Left lung (tissue), 10 donors: Measurements from ENCODE around the gene CPZ. TPM values are rescaled to one million over a fixed set of nuclear protein-coding genes. Genes with fewer than 3 reads are reported as not detected.

Experiments used
- ATAC-seq: fragments of 200-7000 bp; cut with Tn5 transposase; one replicate; pipeline ENCODE4 v1.9.1; 2020; ENCODE audit warnings: moderate library complexity
- DNase-seq, 4 donors: peaks; one replicate each; pipeline ENCODE4 v3.0.0-alpha.2; 2013 to 2020
- H3K27ac ChIP-seq, 2 donors: fragments of 200-600 bp; sonication (generic) in 1 of 2; one replicate each; pipeline versions ENCODE4 v1.5.0 to v1.8.0; 2020 to 2021
- H3K27me3 ChIP-seq, 2 donors: fragments of 200-600 bp; sonication (generic) in 1 of 2; one replicate each; pipeline versions ENCODE4 v1.5.0 to v1.8.0; 2020 to 2021
- H3K36me3 ChIP-seq, 2 donors: fragments of 200-600 bp; sonication (generic) in 1 of 2; one replicate each; pipeline versions ENCODE4 v1.5.0 to v1.8.0; 2020 to 2021
- H3K4me1 ChIP-seq, 2 donors: fragments of 200-600 bp; one replicate each; pipeline ENCODE4 v1.8.0; 2021
- H3K4me3 ChIP-seq, 2 donors: fragments of 200-600 bp; sonication (generic) in 1 of 2; one replicate each; pipeline versions ENCODE4 v1.5.0 to v1.8.0; 2020 to 2021; ENCODE audit warnings: mild to moderate bottlenecking in 1 of 2
- H3K9me3 ChIP-seq, 2 donors: fragments of 200-600 bp; sonication (generic) in 1 of 2; one replicate each; pipeline versions ENCODE4 v1.5.0 to v1.8.0; 2020 to 2021
- CTCF ChIP-seq, 2 donors: fragments of 200-600 bp; sonication (generic) in 1 of 2; IDR thresholded peaks; one replicate each; pipeline versions ENCODE4 v1.5.0 to v1.8.0; 2021; ENCODE audit warnings: antibody characterized with exemption in 2 of 2
- intact Hi-C, 2 donors: fragments of 100-400 bp; cut with DNase I; formaldehyde crosslinking; loops; one replicate each; pipeline versions ENCODE4 v1.11.2 to v1.14.2; 2022
- polyA plus RNA-seq, 6 donors: library from polyadenylated mRNA; unstranded; fragments of 120-200 nt; gene quantifications; one replicate each; pipeline ENCODE4 v1.2.1, GENCODE V29; 2013; ENCODE audit not compliant: insufficient read length in 6 of 6
- total RNA-seq, 2 donors: library from RNA; stranded (reverse); fragmentation: NEBNext Ultra II Directional; extraction: Animal tissue kit (Norgen Biotek cat#: 25700); gene quantifications; one replicate each; pipeline ENCODE4 v1.2.1, GENCODE V29; 2021
- donor health status: DM: no; HTN: yes; CAD: no.
- donor health status: DM: no; HTN: no; CAD: no.

The CPZ gene
- total and polyA plus RNA-seq, 8 donors, result 1.3 to 18.4 (median 3.2) TPM

- intact Hi-C loops, result no loop called here
- peaks cover 14 to 83% of the 10 kb centered on the region in 2 donors for H3K27me3 ChIP-seq
- H3K4me1 ChIP-seq, result peaks cover 0 to 7% of the 10 kb centered on the region in 2 donors
- DNase-seq (peak in 1 of 4 donors; percentile 54), ATAC-seq (no peak)
- TF ChIP-seq CTCF (IDR thresholded peaks at IDR 0.05), result no peak
- no peaks in the 10 kb centered on the region for H3K9me3 ChIP-seq
- H3K36me3 ChIP-seq, result no peaks in the 10 kb centered on the region
- no peak overlapping the region for H3K27ac ChIP-seq
- no peak overlapping the region for H3K4me3 ChIP-seq
These were observed 769 bp upstream of the CPZ start for GRCh38 chr4:8591626-8592365.

- DNase-seq (peak in 1 of 4 donors; percentile 65), ATAC-seq (no peak)
- H3K27ac ChIP-seq, result no peak overlapping the region
- peaks cover 0 to 7% of the 10 kb centered on the region in 2 donors for H3K4me1 ChIP-seq
- H3K27me3 ChIP-seq, result peaks cover 14 to 66% of the 10 kb centered on the region in 2 donors
- no peaks in the 10 kb centered on the region for H3K9me3 ChIP-seq
- intact Hi-C loops, result no loop called here
- no peak for TF ChIP-seq CTCF (IDR thresholded peaks at IDR 0.05)
- no peaks in the 10 kb centered on the region for H3K36me3 ChIP-seq
- H3K4me3 ChIP-seq, result peak overlapping the region; percentile 2 to 25
These were observed 915 bp downstream of the CPZ start for GRCh38 chr4:8593264-8594096.

DNA sequence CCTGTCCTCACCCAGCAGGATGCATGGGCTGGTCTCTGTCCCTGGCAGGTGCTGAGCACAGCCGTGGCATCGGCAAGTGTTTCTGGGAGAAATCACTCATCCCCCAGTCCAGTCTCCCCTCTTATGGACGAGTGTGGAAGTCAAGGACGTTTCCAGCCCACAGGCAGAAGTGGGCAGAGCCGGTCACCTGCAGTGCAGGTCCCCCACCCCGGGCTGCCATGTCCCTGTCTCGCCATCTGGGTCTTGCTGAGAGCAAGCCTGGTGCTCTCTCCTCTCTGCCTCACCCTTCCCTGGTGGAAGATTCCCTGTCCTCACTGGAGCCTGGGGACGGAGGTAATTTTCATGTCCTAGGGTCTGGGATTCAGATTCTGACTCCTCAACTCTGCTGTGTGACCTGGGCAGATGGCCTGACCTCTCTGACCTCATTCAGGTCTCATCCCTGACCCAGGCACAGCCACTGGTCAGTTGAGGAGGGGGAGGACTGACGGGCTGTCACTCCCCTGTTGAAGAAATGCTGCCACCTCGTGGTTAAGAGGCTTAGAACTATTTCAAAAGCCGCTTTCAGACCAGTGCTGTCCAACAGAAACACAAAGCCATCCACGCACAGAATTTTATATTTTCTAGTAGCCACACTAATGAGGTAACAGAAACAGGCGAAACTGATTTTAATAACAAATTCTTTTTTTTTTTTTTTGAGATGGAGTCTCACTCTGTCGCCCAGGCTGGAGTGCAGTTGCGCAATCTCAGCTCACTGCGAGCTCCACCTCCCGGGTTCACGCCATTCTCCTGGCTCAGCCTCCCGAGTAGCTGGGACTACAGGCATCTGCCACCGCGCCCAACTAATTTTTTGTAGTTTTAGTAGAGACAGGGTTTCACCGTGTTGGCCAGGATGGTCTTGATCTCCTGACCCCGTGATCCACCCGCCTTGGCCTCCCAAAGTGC, 1.8 kb downstream of the CPZ start:
- no peak overlapping the region for H3K27ac ChIP-seq
- intact Hi-C loops, result loop anchor here in 1 of 2 donors (5.0 kb wide), 1 partner anchor 127 kb away; no protein-coding TSS in a partner anchor
- DNase-seq (peak in 3 of 4 donors; percentile 48 to 76 (median 53)), ATAC-seq (peak; percentile 77)
- H3K36me3 ChIP-seq, result no peaks in the 10 kb centered on the region
- no peaks in the 10 kb centered on the region for H3K9me3 ChIP-seq
- peak; percentile 48 to 52 for TF ChIP-seq CTCF (IDR thresholded peaks at IDR 0.05)
- H3K4me3 ChIP-seq, result no peak overlapping the region
- peaks cover 0 to 7% of the 10 kb centered on the region in 2 donors for H3K4me1 ChIP-seq
- H3K27me3 ChIP-seq, result peaks cover 14 to 58% of the 10 kb centered on the region in 2 donors

DNA sequence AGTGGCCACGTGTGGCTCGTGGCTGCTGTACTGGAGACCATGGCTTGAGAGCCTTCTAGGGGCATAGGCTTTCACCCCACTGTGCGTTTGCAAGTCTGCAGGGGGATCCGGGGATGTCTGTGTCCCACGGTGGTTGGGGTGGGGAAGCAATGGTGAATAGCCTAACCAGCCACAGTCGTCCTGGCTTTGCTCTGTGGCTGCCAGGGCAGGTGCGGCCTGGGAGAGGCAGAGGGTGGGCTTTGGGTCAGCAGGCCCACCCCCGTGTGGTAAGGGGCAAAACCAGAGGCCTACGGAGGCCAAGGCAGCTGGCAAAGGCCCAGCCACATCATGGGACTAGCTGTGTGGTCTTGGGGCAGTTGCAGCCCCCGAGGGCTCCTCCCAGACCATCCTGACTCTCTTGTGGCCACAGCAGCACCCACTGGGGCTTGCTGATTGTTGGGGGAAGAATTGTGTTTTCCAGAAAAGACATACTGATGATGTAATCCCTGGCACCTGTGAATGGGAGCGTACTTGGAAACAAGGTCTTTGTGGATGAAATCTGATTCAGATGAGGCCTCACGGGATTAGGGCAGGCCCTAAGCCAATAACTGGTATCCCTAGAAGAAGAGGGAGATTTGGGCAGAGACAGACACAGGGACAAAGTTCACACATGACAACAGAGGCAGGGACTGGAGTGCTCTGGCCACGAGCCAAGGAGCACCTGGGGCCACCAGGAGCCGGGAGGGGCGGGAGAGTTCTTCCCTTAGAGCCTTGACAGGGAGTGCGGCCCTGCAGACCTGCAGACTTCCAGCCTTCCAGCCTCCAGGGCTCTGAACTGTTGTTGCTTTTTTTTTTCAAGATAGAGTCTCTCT, 2.9 kb downstream of the CPZ start:
- Histone ChIP-seq H3K36me3 (no peaks in the 10 kb centered on the region), H3K4me1 (peaks cover 0 to 7% of the 10 kb centered on the region in 2 donors), H3K4me3 (no peak overlapping the region), H3K9me3 (no peaks in the 10 kb centered on the region), H3K27me3 (peaks cover 14 to 47% of the 10 kb centered on the region in 2 donors), H3K27ac (no peak overlapping the region)
- no peak for TF ChIP-seq CTCF (IDR thresholded peaks at IDR 0.05)
- DNase-seq (peak in 1 of 4 donors; percentile 39), ATAC-seq (no peak)
- intact Hi-C loops, result loop anchor here in 1 of 2 donors (5.0 kb wide), 1 partner anchor 128 kb away; no protein-coding TSS in a partner anchor
